A673 (cell line): Measurements from ENCODE around the gene A3GALT2. TPM values are rescaled to one million over a fixed set of nuclear protein-coding genes. Genes with fewer than 3 reads are reported as not detected.
A peak's percentile ranks its signal among the peaks of the same experiment; 100 is the strongest.

Source experiments
- BruUV-seq: library from RNA; stranded (reverse); fragments of 400-500 nt; replicated peaks from 2 replicates; lab custom pipeline; 2021; lab: Mats Ljungman, UMichigan
- CTCF ChIA-PET: fragments of 300-600 bp; sonication (Branson Sonifier 250); formaldehyde crosslinking; loops from one replicate; lab custom pipeline; 2022; ENCODE audit warnings: antibody characterized with exemption; lab: Charles Lee
- POLR2A ChIA-PET: fragments of 300-600 bp; sonication (Branson Sonifier 250); formaldehyde crosslinking; loops from one replicate; lab custom pipeline; 2022; ENCODE audit warnings: antibody characterized with exemption; ENCODE audit not compliant: low non-redundant PET; lab: Charles Lee
- DNase-seq: peaks from one replicate; pipeline ENCODE4 v3.0.0-alpha.2; 2015; ENCODE audit warnings: low spot score
- H3K27ac ChIP-seq: fragments of 200-600 bp; sonication (generic); 2 replicates; pipeline ENCODE4 v1.5.1; 2016; ENCODE audit warnings: mixed run types, low read depth, mild to moderate bottlenecking, mixed read lengths, antibody characterized with exemption, low read length; ENCODE audit not compliant: poor library complexity, severe bottlenecking
- H3K27me3 ChIP-seq: fragments of 200-600 bp; sonication (generic); replicated peaks from 2 replicates; pipeline ENCODE4 v1.6.1; 2017; ENCODE audit warnings: mixed run types, low read depth, mild to moderate bottlenecking, mixed read lengths, antibody characterized with exemption, low read length; ENCODE audit not compliant: insufficient read depth, poor library complexity
- H3K36me3 ChIP-seq: fragments of 200-600 bp; sonication (generic); 2 replicates; pipeline ENCODE4 v1.6.1; 2016; ENCODE audit warnings: mixed run types, mild to moderate bottlenecking, mixed read lengths, antibody characterized with exemption, low read length; ENCODE audit not compliant: insufficient read depth, poor library complexity, severe bottlenecking
- H3K4me1 ChIP-seq: fragments of 200-600 bp; sonication (generic); 2 replicates; pipeline ENCODE4 v1.6.1; 2017; ENCODE audit warnings: mixed run types, mild to moderate bottlenecking, mixed read lengths, antibody characterized with exemption, low read length; ENCODE audit not compliant: insufficient read depth, poor library complexity, severe bottlenecking
- H3K4me3 ChIP-seq: fragments of 200-600 bp; sonication (generic); 2 replicates; pipeline ENCODE4 v1.5.1; 2016; ENCODE audit warnings: low read depth, mixed run types, mild to moderate bottlenecking, mixed read lengths, low read length; ENCODE audit not compliant: poor library complexity, severe bottlenecking
- H3K9me3 ChIP-seq: fragments of 200-600 bp; sonication (generic); 2 replicates; pipeline ENCODE4 v1.6.1; 2016; ENCODE audit warnings: mixed run types, low read depth, mild to moderate bottlenecking, mixed read lengths, antibody characterized with exemption, low read length; ENCODE audit not compliant: poor library complexity, severe bottlenecking
- CTCF ChIP-seq: fragments of 300-800, 200-600 bp; sonication (generic); conservative IDR thresholded peaks from 2 replicates; pipeline ENCODE4 v1.5.1; 2017; ENCODE audit warnings: low read depth, mild to moderate bottlenecking, antibody characterized with exemption, low read length, moderate library complexity, mixed read lengths
- EZH2 ChIP-seq: fragments of 200-600 bp; sonication (generic); IDR thresholded peaks from 2 replicates; pipeline ENCODE4 v1.6.1; 2017; ENCODE audit warnings: borderline replicate concordance, low read depth, mild to moderate bottlenecking, mixed read lengths, antibody characterized with exemption, low read length; ENCODE audit not compliant: poor library complexity, severe bottlenecking
- intact Hi-C: fragments of 100-400 bp; cut with micrococcal nuclease; formaldehyde crosslinking; loops from one replicate; pipeline ENCODE4 v1.10.0; 2022; ENCODE audit not compliant: unreplicated experiment
- total RNA-seq: library from RNA; stranded (reverse); gene quantifications from 2 replicates; pipeline ENCODE4 v1.2.3, GENCODE V29; 2021

Gene A3GALT2
- total RNA-seq, 1 experiment from 2014 or later, result 0.39 TPM

GRCh38 chr1:33346533-33346926 is 25.6 kb upstream of the A3GALT2 start:
- CTCF ChIA-PET, result no interaction called here
- Histone ChIP-seq H3K27ac (peak overlapping the region; percentile 89), H3K9me3 (no peaks in the 10 kb centered on the region), H3K27me3 (no peaks in the 10 kb centered on the region), H3K4me1 (peaks cover 63% of the 10 kb centered on the region), H3K4me3 (peak overlapping the region; percentile 94), H3K36me3 (peaks cover 6% of the 10 kb centered on the region)
- intact Hi-C loops, result no loop called here
- DNase-seq, result no peak
- no peak for TF ChIP-seq CTCF
- no peak for TF ChIP-seq EZH2
- POLR2A ChIA-PET, result no interaction called here
- BruUV-seq, result no TSS peak

GRCh38 chr1:33344896-33345560 is 24.1 kb upstream of the A3GALT2 start:
- H3K27ac ChIP-seq, result peak overlapping the region; percentile 6
- H3K9me3 ChIP-seq, result no peaks in the 10 kb centered on the region
- DNase-seq, result no peak
- no TSS peak for BruUV-seq
- no peak overlapping the region for H3K4me3 ChIP-seq
- peaks cover 10% of the 10 kb centered on the region for H3K36me3 ChIP-seq
- H3K27me3 ChIP-seq, result no peaks in the 10 kb centered on the region
- ChIA-PET POLR2A (no interaction called here), CTCF (no interaction called here)
- H3K4me1 ChIP-seq, result peaks cover 70% of the 10 kb centered on the region
- intact Hi-C loops, result no loop called here
- no peak for TF ChIP-seq EZH2
- no peak for TF ChIP-seq CTCF

- POLR2A ChIA-PET, result interaction anchor here (0.6 kb wide), 1 partner anchor 76 kb away, joined by 4 read pairs; no protein-coding TSS in a partner anchor
- peak overlapping the region; percentile 16 for H3K27ac ChIP-seq
- peaks cover 85% of the 10 kb centered on the region for H3K4me1 ChIP-seq
- DNase-seq, result no peak
- intact Hi-C loops, result no loop called here
- H3K4me3 ChIP-seq, result no peak overlapping the region
- H3K36me3 ChIP-seq, result peaks cover 10% of the 10 kb centered on the region
- BruUV-seq, result no TSS peak
- CTCF ChIA-PET, result no interaction called here
- TF ChIP-seq CTCF, result no peak
- TF ChIP-seq EZH2, result no peak
- no peaks in the 10 kb centered on the region for H3K27me3 ChIP-seq
- no peaks in the 10 kb centered on the region for H3K9me3 ChIP-seq
Measured at GRCh38 chr1:33343539-33343938, 22.6 kb upstream of the A3GALT2 start.
